G401 (cell line): ENCODE data around the gene ALDH2. TPM values are rescaled to one million over a fixed set of nuclear protein-coding genes. Genes with fewer than 3 reads are reported as not detected.
"Not testable (repeated sequence)": the region's sequence is repeated elsewhere in the genome, so short reads cannot be mapped to it uniquely, and the experiment has no call there.

Experiments
- DNase-seq: peaks from one replicate; pipeline ENCODE4 v3.0.0-alpha.2; 2015; ENCODE audit warnings: low spot score
- in situ Hi-C: cut with HindIII; loops from 2 replicates; pipeline ENCODE4 v1.10.0; 2016; ENCODE audit warnings: low sequenced_read_pairs, mixed read lengths
- total RNA-seq: library from RNA; depleted of rRNA; stranded (reverse); fragments of >200 nt; shearing (Covaris generic); gene quantifications from 2 replicates; pipeline ENCODE4 v1.2.3, GENCODE V29; 2014

Gene ALDH2
- total RNA-seq, 1 experiment from 2014 or later = 73.9 TPM

DNA sequence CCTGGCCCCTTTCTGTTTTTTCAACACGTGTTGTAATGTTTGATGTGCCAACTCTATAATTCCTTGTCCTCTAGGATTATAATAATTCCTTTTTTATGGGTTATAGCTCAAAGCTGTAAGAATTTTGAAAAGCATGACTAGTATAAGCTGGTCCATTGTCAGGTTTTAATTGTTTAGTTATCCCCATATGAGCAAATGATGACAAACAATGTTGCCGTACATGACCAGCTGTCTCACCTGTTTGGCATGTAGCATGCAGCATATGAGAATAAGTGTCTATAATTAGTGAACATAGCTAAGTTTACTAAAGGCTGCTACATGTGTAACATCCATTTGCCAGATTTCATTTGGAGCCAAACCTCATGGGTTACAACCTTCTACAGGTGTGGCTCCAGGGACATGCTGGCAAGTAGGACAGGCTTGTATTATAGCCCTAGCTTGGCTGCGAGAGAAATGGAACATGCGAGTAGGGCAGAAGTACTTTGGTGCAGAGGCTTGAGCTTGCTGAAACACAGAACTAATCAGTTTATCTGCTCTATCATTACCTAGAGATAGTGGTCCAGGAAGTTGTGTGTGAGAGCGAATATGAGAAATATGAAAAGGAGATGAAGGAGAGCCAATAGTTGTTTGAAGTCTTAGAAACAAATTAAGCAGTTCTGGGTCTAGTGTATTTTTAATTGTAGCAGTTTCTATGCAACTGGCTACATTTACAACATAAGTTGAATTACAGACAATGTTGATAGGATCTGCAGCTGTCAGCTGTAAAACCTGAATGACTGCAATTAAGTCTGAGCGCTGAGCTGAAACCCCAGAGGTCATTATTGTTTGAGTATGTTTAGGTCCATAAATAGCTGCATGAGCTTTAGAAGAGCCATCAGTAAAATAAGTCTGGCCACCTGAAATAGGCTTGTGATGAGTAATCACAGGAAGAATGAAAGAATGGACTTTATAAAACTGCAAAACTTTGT is 52.7 kb downstream of the ALDH2 start:
- DNase-seq = no peak
- in situ Hi-C loops = no loop called here

DNA sequence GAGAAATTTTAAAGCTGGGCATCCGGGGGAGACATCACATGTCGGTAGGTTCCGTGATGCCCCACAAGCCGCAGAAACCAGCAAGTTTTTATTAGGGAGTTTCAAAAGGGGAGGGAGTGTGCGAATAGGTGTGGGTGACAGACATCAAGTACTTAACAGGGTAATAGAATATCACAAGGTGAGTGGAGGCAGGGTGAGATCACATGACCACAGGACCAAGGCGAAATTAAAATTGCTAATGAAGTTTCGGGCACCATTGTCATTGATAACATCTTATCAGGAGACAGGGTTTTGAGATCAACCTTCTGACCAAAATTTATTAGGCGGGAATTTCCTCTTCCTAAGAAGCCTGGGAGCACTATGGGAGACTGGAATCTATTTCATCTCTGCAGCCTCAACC is 54.1 kb downstream of the ALDH2 start:
- in situ Hi-C loops, DNase-seq: not testable (repeated sequence)

DNA sequence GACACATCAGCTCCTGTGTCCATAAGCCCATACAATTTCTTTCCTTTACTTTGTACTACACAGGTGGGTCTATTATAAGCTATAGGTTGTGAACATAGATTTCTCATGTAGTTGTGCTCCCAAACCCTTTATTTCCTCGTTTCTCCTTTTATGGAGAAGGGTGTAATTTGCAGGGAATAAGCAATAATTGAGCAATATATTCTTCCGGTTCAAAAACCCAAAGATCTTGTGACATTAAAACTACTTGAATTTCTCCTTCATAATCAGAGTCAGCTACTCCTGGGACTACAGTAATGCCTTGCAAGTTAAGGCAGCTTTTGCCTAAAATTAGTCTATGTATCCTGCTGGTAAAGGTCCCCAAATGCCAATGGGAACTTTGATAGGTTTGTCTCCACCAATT is 56.2 kb downstream of the ALDH2 start:
- in situ Hi-C loops = no loop called here
- DNase-seq = no peak

DNA sequence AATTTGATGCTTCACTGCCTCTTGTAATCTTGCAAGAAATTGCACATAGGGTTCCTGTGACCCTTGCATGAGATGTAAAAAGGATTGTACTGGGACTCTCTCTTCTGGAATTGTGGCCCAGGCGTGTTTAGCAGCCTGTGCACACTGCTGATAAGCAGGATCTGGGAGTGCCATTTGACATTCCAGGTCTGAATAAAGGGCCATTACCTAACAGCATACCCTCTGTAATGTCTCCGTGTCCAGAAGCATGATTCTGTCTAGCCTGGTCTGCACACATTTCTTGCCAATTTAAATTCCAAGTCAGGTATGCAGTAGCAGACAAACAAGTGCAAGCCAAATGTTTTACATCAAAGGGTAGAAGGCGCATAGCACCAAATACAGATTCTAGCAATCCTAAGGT is 57.2 kb downstream of the ALDH2 start:
- DNase-seq = no peak
- in situ Hi-C loops = no loop called here

DNA sequence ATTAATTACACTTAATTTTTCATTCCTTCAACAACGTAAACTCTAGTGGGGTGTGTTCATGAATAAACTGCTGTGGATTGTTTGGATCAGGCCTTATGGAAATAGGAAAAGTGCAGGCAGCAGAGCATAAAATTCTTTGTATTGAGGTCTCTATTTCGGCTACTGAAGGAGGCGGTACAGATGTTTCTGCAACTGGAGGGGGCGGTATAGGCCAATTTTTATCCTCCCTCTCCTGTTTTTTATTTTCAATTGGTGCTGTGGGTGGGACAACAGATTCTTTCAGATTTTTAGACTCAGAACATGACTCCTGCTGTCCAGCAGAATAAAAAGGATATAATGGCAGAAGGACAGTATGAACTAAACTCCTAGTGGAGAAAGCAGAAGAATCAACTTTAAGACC is 57.6 kb downstream of the ALDH2 start:
- not testable (repeated sequence) for DNase-seq

DNA sequence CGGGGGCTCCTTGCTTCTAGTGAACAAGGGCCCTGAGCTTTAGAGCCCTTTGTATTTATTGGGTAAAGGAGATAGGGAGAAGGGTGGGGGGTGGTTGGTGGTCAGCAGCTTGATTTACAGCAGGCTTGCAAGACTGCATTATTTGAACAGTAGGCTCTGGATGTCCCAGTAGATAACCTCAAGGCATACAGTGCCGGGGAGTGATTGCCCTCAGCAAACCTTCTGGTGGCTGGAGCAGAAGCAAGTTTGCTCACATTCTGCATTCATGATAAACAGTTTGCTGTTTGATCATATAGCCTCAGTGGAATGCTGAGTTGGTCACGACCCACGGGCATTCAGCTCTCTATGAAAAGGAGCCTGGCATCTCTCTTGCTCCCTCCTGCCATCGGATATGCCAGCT is 58.8 kb downstream of the ALDH2 start:
- in situ Hi-C loops = no loop called here
- DNase-seq = no peak

More for the DNA sequence above, 57.6 kb downstream of the ALDH2 start:
- in situ Hi-C loops = not testable (repeated sequence)

DNA sequence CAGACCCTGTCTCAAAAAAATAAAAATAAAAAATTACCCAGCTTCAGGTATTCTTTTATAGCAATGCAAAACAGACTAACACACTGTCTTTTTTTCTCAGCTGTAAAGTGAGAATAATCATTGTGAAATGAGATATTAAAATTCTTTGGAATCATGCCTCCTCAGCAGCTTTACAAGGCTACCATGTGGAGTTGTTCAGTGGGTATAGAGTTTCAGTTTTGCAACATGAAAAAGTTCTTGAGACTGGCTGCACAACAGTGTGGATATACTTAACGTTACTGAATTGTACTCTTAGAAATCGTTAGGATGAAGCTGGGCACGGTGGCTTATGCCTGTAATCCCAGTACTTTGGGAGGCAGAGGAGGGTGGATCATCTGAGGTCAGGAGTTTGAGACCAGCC is 59.6 kb downstream of the ALDH2 start:
- in situ Hi-C loops = no loop called here
- DNase-seq = no peak

DNA sequence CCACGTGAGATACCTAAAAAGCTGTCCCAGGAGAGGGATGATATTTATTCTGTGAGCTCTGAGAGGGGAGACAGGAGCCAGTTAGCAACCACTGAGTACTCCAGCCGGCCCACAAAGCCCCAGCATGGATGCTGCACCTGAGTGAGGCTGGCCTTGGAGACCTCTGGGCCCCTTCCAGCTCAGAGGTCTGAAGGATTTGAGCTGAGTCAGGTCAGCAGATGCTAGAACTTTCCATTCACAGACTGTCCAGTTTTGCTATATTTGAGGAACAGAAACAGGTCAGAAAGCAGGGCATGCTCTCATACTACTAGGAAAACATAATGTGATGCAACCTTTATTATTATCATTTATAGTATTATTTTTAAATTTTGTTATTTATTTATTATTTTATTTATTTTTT is 60.3 kb downstream of the ALDH2 start:
- DNase-seq = no peak
- in situ Hi-C loops = no loop called here

DNA sequence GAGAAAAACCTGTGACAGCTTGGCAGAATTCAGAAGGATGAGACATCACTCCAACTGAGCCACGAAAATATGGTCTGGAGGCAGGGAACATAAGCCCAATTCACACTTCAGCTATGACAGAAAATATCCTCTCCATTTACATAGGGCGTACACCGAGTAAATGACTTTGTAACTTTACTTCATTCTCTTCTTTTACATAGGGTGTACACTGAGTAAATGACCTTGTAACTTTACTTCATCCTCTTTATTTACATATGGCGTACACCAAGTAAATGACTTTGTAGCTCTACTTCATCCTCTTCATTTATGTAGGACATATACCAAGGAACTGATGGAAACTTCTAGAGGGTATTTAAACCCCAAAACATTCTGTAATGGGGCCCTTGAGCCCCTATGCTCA is 61.2 kb downstream of the ALDH2 start:
- DNase-seq = no peak
- in situ Hi-C loops = no loop called here

DNA sequence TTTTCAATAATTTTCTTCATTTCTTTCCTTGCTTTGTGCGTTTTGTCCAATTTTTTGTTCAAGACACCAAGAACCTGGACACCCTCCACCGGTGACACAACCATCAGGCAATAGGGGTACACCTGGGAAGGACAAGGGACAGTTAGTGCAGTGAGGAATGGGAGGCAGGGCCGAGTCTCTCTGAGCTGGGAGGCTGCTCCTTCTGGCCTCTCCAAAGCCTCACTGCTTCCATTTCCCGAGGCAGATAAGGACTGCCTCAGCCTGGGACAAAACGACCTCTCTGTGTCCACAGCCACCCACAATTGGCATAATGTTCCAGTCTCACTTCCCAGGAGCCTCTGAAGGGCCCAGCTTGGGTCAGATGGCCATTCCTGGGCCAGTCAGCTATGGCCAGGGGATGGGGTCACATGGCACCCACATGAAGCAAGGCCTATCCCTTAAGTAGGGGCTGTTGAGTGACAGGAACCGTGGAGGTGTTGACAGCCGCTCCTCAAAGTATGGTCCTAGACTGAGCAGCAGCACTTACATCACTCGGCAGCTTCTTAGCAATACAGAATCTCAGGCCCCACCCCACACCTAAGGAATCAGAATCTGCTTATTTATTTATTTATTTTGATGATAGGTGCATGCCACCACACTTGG is 61.7 kb downstream of the ALDH2 start:
- DNase-seq = no peak
- in situ Hi-C loops = no loop called here

DNA sequence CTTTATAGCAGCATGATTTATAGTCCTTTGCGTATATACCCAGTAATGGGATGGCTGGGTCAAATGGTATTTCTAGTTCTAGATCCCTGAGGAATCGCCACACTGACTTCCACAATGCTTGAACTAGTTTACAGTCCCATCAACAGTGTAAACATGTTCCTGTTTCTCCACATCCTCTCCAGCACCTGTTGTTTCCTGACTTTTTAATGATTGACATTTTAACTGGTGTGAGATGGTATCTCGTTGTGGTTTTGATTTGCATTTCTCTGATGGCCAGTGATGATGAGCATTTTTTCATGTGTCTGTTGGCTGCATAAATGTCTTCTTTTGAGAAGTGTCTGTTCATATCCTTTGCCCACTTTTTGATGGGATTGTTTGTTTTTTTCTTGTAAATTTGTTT is 62.9 kb downstream of the ALDH2 start:
- DNase-seq, in situ Hi-C loops: not testable (repeated sequence)

DNA sequence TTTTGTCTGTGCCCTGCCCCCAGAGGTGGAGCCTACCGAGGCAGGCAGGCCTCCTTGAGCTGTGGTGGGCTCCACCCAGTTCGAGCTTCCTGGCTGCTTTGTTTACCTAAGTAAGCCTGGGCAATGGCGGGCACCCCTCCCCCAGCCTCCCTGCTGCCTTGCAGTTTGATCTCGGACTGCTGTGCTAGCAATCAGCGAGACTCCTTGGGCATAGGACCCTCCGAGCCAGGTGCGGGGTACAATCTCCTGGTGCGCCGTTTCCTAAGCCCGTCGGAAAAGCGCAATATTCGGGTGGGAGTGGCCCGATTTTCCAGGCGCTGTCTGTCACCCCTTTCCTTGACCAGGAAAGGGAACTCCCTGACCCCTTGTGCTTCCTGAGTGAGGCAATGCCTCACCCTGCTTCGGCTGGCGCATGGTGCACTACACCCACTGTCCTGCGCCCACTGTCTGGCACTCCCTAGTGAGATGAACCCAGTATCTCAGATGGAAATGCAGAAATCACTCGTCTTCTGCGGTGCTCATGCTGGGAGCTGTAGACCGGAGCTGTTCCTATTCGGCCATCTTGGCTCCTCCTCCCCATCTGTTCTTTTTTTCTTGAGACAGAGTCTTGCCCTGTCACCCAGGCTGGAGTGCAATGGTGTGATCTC is 68.1 kb downstream of the ALDH2 start:
- peak; percentile 9 for DNase-seq
- in situ Hi-C loops = not testable (repeated sequence)

DNA sequence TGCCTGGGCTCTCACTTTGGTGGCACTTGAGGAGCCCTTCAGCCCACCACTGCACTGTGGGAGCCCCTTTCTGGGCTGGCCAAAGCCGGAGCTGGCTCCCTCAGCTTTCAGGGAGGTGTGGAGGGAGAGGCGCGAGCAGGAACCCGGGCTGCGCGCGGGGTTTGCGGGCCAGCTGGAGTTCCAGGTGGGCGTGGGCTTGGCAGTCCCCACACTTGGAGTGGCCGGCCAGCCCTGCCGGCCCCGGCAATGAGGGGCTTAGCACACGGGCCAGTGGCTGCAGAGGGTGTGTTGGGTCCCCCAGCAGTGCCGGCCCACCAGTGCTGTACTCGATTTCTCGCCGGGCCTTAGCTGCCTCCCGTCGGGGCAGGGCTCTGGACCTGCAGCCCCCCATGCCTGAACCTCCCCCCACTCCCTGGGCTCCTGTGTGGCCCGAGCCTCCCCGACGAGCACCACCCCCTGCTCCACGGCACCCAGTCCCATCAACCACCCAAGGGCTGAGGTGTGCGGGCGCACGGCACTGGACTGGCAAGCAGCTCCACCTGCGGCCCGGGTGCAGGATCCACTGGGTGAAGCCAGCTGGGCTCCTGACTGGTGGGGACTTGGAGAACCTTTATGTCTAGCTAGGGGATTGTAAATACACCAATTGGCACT is 68.9 kb downstream of the ALDH2 start:
- DNase-seq, in situ Hi-C loops: not testable (repeated sequence)

DNA sequence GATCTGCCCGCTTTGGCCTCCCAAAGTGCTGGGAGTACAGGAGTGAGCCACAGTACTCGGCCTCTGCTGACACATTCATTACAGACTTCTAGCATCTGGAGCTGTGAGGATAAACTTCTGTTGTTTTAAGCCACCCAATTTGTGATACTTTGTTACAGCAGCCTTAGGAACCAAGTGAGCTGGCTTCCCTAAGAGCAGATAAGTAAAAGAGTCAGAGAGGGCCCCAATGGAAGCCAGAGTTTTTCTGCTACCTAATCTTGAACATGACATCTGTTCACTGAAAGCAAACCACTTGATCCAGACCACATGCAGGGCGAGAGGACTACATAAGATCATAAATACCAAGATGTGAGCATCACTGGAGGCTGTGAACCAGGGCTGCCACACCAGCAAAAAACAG is 71.6 kb downstream of the ALDH2 start:
- DNase-seq = no peak
- in situ Hi-C loops = no loop called here

DNA sequence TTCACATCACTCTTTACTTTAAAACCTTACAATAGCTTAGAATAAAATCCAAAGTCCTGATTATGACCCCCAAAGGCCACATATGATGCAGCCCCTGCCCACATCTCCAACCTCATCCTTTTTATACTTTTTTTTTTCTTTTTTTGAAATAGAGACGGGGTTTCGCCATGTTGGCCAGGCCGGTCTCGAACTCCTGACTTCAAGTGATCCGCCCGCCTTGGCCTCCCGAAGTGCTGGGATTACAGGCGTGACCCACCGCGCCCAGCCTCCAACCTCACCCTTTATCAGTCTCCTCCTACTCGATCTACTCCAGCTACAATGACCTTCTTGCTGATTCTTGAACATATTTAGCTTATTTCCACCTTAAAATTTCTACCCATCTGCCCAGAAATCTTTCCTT is 74.1 kb downstream of the ALDH2 start:
- in situ Hi-C loops = no loop called here

DNA sequence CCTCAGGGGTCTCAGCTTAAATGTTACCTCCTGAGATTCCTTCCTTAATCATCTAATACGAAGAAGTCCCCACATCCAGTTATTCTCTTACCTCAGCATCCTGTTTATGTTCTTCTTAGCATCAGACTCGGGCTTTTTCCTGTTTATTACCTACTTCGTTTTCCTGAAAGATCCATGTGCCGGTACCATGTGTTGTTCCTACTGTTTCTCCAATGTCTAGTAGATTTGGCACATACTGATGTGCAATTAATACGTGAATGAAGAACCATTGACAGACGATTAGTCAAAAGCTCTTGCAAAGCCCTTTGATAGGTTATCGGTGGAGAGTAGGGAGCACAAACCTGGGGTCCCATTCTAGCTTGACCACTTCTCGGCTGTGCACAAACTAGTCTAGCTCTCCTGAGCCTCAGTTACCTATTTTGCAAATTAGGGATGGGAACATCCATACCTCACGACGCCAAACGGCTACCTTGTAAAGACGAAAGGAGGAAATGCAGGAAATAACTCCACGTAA is 74.6 kb downstream of the ALDH2 start:
- in situ Hi-C loops = no loop called here
- no peak for DNase-seq

More for the DNA sequence above, 74.1 kb downstream of the ALDH2 start:
- no peak for DNase-seq

DNA sequence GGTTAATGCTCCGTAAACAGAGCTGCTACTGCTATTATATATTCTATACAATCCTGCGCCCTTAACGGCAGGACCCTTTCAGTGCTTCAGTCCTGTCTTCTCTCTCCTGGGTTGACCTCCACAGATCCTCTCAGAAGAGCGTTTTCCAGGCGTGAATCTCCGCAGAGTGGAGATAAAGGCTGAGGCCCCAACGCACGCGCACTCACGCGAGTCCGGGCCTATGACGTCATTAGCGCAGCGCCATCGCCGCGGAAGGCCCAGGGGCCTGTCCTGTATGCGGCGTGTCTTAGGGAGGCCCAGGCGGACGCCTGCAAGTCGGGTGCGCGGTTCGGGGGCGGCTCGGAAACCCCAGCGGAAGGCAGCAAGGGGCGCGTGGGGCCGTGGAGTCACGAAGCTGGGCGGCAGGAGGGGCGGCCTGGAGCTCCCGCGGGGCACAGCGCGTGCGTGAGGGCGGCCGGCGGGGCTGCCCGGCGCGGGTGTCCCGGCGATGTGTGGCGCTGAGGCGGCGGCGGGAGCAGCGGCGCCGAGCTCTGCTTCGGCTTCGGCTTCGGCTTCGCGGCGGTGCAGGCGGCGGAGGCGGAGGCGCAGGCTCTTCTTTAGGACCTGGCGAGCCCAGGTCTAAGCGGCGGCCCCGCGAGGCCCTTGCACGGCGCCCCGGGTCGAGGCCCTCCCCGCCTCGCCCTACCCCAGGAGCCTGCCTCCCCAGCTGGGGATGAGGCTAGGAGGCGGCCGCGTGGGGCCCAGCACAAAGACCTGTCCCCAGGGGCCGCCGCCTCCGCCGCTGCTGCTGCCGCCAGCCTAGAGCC is 75.2 kb downstream of the ALDH2 start, which contains the start of gene MAPKAPK5:
Gene MAPKAPK5 (plus strand): TSS at position 479 of the 806 bp plus-strand sequence. CDS start 506 bp downstream, outside the sequence.
- in situ Hi-C loops = no loop called here
- peak; percentile 90 for DNase-seq
